Cardiac septum (tissue), 1 donor: ENCODE measurements around the gene YBEY. TPM values are rescaled to one million over a fixed set of nuclear protein-coding genes. Genes with fewer than 3 reads are reported as not detected.
A peak's percentile ranks its signal among the peaks of the same experiment; 100 is the strongest.
"Not testable (repeated sequence)": the region's sequence is repeated elsewhere in the genome, so short reads cannot be mapped to it uniquely, and the experiment has no call there.

Source experiments
- DNase-seq: peaks from one replicate; pipeline ENCODE4 v3.0.0-alpha.2; 2020; ENCODE audit warnings: low spot score
- intact Hi-C: fragments of 100-400 bp; cut with DNase I; formaldehyde crosslinking; loops from one replicate; pipeline ENCODE4 v1.14.0; 2022
- total RNA-seq: library from RNA; stranded (reverse); fragmentation: NEBNext Ultra II Directional; extraction: Animal tissue kit (Norgen Biotek cat#: 25700); gene quantifications from one replicate; pipeline ENCODE4 v1.2.1, GENCODE V29; 2021
- donor health status: DM: no; HTN: no; CAD: no.

The YBEY gene
- total RNA-seq, 1 donor from 2014 or later = 14.1 TPM

DNA sequence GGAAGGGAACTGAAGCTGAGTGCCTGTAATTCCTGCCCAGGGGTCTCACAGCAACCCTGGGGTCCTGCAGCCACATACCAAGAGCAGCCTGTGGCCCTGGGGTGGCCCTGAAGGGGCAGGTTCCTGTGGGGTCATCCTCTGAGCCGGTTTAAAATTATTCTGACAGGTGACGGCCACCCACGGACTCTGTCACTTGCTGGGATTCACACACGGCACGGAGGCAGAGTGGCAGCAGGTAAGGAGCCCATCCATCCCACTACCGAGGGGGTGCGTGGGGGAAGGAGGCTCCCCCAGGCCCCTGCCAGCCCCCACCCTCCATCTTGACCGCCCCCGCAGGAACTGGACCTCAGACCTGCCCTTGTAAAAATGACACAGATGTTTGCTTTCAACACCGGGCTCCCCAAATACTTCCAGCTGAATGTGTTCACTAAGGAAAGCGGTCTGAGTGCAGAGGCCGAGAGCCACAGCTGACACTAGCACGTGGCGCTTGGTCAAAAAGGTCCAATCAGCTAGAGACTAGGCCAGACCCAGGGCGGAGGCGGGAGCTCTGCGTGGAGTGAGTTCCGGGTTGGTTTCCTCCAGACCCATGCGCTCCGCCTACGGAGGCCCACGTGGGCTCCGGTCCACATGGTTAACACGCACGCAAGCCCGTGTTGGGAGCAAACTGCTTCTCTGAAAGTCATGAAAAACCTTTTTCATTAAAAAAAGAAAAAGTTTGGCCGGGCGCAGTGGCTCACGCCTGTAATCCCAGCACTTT is 10.0 kb downstream of the YBEY start:
- DNase-seq = peak; percentile 93
- intact Hi-C loops = no loop called here

GRCh38 chr21:46297338-46298271 is 11.5 kb downstream of the YBEY start:
- intact Hi-C loops = loop anchor here (1.0 kb wide), 1 partner anchor 11 kb away; the partner anchor contains the start of gene YBEY
- DNase-seq = no peak

DNA sequence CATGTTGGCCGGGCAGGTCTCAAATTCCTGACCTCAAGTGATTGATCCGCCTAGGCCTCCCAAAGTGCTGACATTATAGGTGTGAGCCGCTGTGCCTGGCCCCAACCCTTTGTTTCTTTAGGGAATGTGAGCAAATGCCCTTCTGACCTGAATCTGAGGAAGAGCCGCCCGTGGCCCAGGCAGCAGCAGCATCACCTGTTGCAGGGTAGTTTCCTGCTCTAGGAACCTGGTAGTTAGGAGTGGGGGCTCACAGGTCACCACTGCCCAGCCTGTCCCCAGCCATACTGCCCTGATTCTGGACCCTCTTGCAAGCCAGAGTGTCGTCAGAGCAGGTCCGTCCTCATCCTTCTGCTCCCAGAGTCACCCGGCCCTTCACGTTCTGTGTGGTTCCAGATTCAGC is 13.0 kb downstream of the YBEY start:
- intact Hi-C loops = no loop called here
- no peak for DNase-seq

- intact Hi-C loops = no loop called here
- DNase-seq = no peak
Measured at GRCh38 chr21:46301759-46302158, 15.6 kb downstream of the YBEY start.

- intact Hi-C loops = no loop called here
- no peak for DNase-seq
Measured at GRCh38 chr21:46304437-46304836, 18.3 kb downstream of the YBEY start.

DNA sequence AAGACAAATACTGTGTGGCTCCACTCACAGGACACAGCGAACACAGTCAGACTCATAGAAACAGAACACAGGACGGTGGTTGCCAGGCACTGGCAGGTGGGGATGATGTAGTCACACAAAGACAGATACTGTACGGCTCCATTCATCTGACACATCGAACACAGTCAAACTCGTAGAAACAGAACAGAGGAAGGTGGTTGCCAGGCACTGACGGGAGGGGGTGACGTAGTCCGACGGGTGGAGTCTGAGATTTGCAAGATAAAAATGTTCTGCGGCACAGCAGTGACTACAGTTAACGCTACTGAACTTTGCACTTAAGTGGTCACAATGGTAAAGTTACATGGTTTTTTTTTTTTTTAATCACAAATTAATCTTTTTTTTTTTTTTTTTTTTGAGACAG is 18.8 kb downstream of the YBEY start:
- DNase-seq = no peak
- intact Hi-C loops = no loop called here

- DNase-seq = no peak
Measured at GRCh38 chr21:46307625-46308024, 21.5 kb downstream of the YBEY start.

GRCh38 chr21:46308431-46308830 is 22.3 kb downstream of the YBEY start:
- DNase-seq = no peak
- intact Hi-C loops = no loop called here

More at GRCh38 chr21:46307625-46308024, 21.5 kb downstream of the YBEY start:
- intact Hi-C loops = no loop called here

GRCh38 chr21:46310260-46310659 is 24.1 kb downstream of the YBEY start:
- intact Hi-C loops, DNase-seq: not testable (repeated sequence)

- no peak for DNase-seq
- intact Hi-C loops = no loop called here
Measured at GRCh38 chr21:46311568-46311967, 25.4 kb downstream of the YBEY start.

DNA sequence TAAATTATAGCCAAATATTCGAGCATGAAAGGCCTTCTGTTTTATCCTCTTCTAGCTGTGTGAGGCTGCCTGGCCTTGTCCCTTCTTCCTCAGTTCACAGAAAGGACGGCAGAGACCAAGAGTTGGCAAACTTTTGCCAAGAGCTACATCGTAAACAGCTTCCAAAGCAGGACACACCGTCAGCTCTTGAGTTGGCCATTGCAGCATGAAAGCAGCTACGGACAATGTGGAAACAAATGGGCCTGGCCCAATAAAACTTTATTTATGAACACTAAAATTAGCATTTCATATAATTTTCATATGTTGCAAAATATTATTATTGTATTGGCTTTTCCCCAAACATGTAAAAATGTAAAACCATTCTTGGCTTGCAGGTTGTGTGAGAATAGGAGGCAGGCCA is 26.8 kb downstream of the YBEY start:
- intact Hi-C loops = no loop called here
- no peak for DNase-seq

- no peak for DNase-seq
- intact Hi-C loops = no loop called here
Measured at GRCh38 chr21:46314441-46315020, 28.4 kb downstream of the YBEY start.

GRCh38 chr21:46316708-46317324 is 30.7 kb downstream of the YBEY start:
- DNase-seq = no peak
- intact Hi-C loops = no loop called here

GRCh38 chr21:46317710-46318463 is 31.7 kb downstream of the YBEY start:
- intact Hi-C loops = no loop called here

DNA sequence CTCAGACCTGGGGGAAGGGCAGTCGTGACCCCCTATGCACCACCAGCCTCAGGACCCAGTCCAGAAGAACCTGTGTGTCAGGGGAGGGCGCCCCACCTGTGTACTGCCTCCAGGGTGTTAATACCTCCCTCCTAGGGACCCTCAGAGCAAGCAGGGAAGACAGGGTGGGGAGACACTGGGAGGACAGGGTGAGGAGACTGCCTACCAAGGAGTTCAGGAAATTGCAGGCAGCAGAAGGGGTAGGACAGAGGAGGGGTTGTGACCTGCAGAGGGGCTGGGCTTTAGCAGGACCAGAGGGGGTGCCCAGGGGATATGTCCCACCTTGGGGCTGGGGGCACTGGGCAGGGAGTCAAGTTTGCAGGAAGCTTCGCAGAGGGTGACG is 32.3 kb downstream of the YBEY start:
- intact Hi-C loops = no loop called here
- DNase-seq = no peak

More at GRCh38 chr21:46317710-46318463, 31.7 kb downstream of the YBEY start:
- DNase-seq = no peak

GRCh38 chr21:46319186-46319585 is 33.0 kb downstream of the YBEY start:
- no peak for DNase-seq
- intact Hi-C loops = no loop called here

- DNase-seq = no peak
- intact Hi-C loops = loop anchor here (10.0 kb wide), 1 partner anchor 346 kb away; no protein-coding TSS in a partner anchor
Measured at GRCh38 chr21:46320331-46320801, 34.2 kb downstream of the YBEY start.

- no peak for DNase-seq
- intact Hi-C loops = loop anchor here (10.0 kb wide), 1 partner anchor 348 kb away; no protein-coding TSS in a partner anchor
Measured at GRCh38 chr21:46322351-46323226, 36.4 kb downstream of the YBEY start.
